T-cell (primary cell): ENCODE measurements around the gene PEX11G. TPM values are rescaled to one million over a fixed set of nuclear protein-coding genes. Genes with fewer than 3 reads are reported as not detected.
A peak's percentile ranks its signal among the peaks of the same experiment; 100 is the strongest.

ENCODE experiments used
- ATAC-seq, 4 experiments: fragments of 200-7000 bp in 3 of 4; fragments of 150-1000 bp in 1 of 4; cut with Tn5 transposase; replicated peaks in 1 of 4; 1 replicate in 3 of 4; 2 replicates in 1 of 4; pipeline ENCODE4 v1.10.0; 2021; ENCODE audit warnings: moderate library complexity in 3 of 4, mild to moderate bottlenecking in 2 of 4, moderate number of reproducible peaks in 1 of 4
- CTCF ChIA-PET, 2 donors: fragments of 300-600 bp; sonication (Branson Sonifier 250); formaldehyde crosslinking; loops; one replicate each; lab custom pipeline; 2022; ENCODE audit warnings: antibody characterized with exemption in 2 of 2; lab: Charles Lee
- POLR2A ChIA-PET, 2 donors: fragments of 300-600 bp; sonication (Branson Sonifier 250); formaldehyde crosslinking; loops; one replicate each; lab custom pipeline; 2022; ENCODE audit warnings: antibody characterized with exemption in 2 of 2; lab: Charles Lee
- DNase-seq, 35 experiments: peaks; one replicate each; pipeline versions ENCODE4 v3.0.0 to v3.0.0-alpha.2; 2013 to 2023
- H3K27ac ChIP-seq: one replicate; pipeline ENCODE4 v1.5.1; 2013; ENCODE audit warnings: low read length
- H3K27me3 ChIP-seq, 2 experiments: replicated peaks in 1 of 2; 1 replicate in 1 of 2; 2 replicates in 1 of 2; pipeline versions ENCODE4 v1.6.1 to v1.7.0; 2013; ENCODE audit warnings: low read length in 1 of 2, mixed read lengths in 1 of 2; ENCODE audit not compliant: control insufficient read depth in 2 of 2, insufficient read depth in 2 of 2; ENCODE audit errors: extremely low read depth in 1 of 2
- H3K36me3 ChIP-seq, 2 donors: 1 replicate in 1 of 2; 2 replicates in 1 of 2; pipeline versions ENCODE4 v1.6.1 to v1.7.0; 2013; ENCODE audit warnings: low read length in 1 of 2; ENCODE audit not compliant: control insufficient read depth in 2 of 2, insufficient read depth in 1 of 2; ENCODE audit errors: extremely low read depth in 1 of 2
- H3K4me1 ChIP-seq, 2 experiments: 1 replicate in 1 of 2; 2 replicates in 1 of 2; pipeline versions ENCODE4 v1.6.1 to v1.7.0; 2013; ENCODE audit warnings: low read length in 2 of 2, mixed read lengths in 1 of 2; ENCODE audit not compliant: insufficient read depth in 2 of 2, control insufficient read depth in 1 of 2; ENCODE audit errors: extremely low read depth in 1 of 2
- H3K4me3 ChIP-seq, 2 donors: 1 replicate in 1 of 2; 2 replicates in 1 of 2; pipeline versions ENCODE4 v1.5.1 to v1.7.0; 2013; ENCODE audit warnings: mild to moderate bottlenecking in 2 of 2, low read length in 1 of 2, moderate library complexity in 1 of 2; ENCODE audit not compliant: control insufficient read depth in 1 of 2; ENCODE audit errors: extremely low read depth in 1 of 2
- H3K9me3 ChIP-seq: 2 replicates; pipeline ENCODE4 v1.7.0; 2013
- H3K27ac Mint-ChIP-seq, 2 donors: one replicate each; pipeline ENCODE4 v1.8.0; 2020 to 2021; ENCODE audit warnings: mild to moderate bottlenecking in 2 of 2, mixed read lengths in 2 of 2
- H3K27me3 Mint-ChIP-seq, 2 donors: one replicate each; pipeline ENCODE4 v1.8.0; 2021 to 2022; ENCODE audit warnings: mixed read lengths in 2 of 2
- H3K36me3 Mint-ChIP-seq: one replicate; pipeline ENCODE4 v1.8.0; 2021; ENCODE audit warnings: mixed read lengths
- H3K4me1 Mint-ChIP-seq, 3 donors: one replicate each; pipeline ENCODE4 v1.8.0; 2020 to 2022; ENCODE audit warnings: mixed read lengths in 3 of 3, mild to moderate bottlenecking in 1 of 3
- H3K4me3 Mint-ChIP-seq, 3 donors: one replicate each; pipeline ENCODE4 v1.8.0; 2020 to 2022; ENCODE audit warnings: mild to moderate bottlenecking in 3 of 3, mixed read lengths in 3 of 3, moderate library complexity in 3 of 3
- H3K9me3 Mint-ChIP-seq, 3 donors: one replicate each; pipeline ENCODE4 v1.8.0; 2020 to 2022; ENCODE audit warnings: mixed read lengths in 3 of 3
- WGBS: methylation state at CpG from one replicate; pipeline ENCODE4 v1.1.5; 2013; ENCODE audit warnings: missing lambda C conversion rate; ENCODE audit not compliant: insufficient coverage; 5-methylcytosine and 5-hydroxymethylcytosine counted together
- total RNA-seq, 35 experiments: library from RNA in 6 of 35; stranded (reverse) in 6 of 35; fragments of 120-200 nt in 1 of 35; gene quantifications; one replicate each; pipeline versions ENCODE4 v1.2.1 to v1.2.4 and lab custom pipeline; 2013 to 2026

Gene PEX11G
- total RNA-seq, 5 donors from 2014 or later (not counting 1 experiment from before 2014, with no cell fraction given) = 0.35 to 1.1 (median 0.67) TPM; not detected in 1

- ChIA-PET POLR2A (interaction anchor here in 1 of 2 donors (0.6 kb wide), 1 partner anchor 30 kb away, joined by 4 read pairs; no protein-coding TSS in a partner anchor), CTCF (no interaction called here)
- Histone ChIP-seq H3K4me1 (peaks cover 7 to 27% of the 10 kb centered on the region in 2 experiments), H3K36me3 (no peaks in the 10 kb centered on the region), H3K4me3 (no peak overlapping the region), H3K9me3 (no peaks in the 10 kb centered on the region), H3K27me3 (peaks cover 0 to 16% of the 10 kb centered on the region in 2 experiments), H3K27ac (no peak overlapping the region)
- WGBS = 100% methylated on average over 1 of the region's 2 CpGs
- Mint-ChIP-seq H3K27ac (no peak overlapping the region), H3K9me3 (no peaks in the 10 kb centered on the region), H3K27me3 (no peaks in the 10 kb centered on the region), H3K4me1 (peaks cover 16 to 23% (median 18%) of the 10 kb centered on the region in 3 donors), H3K36me3 (no peaks in the 10 kb centered on the region), H3K4me3 (no peak overlapping the region)
- no peak for DNase-seq
- ATAC-seq = no peak
Measured at GRCh38 chr19:7486923-7487322, 1.9 kb downstream of the PEX11G start.

GRCh38 chr19:7483720-7484201 lies 5.1 kb downstream of the PEX11G start:
- H3K27ac Mint-ChIP-seq = peak overlapping the region in 1 of 2 donors; percentile 25
- POLR2A ChIA-PET = no interaction called here
- ATAC-seq (no peak), DNase-seq (no peak)
- no peak overlapping the region for H3K27ac ChIP-seq
- H3K27me3 ChIP-seq = peaks cover 0 to 16% of the 10 kb centered on the region in 2 experiments
- no peak overlapping the region for H3K4me3 Mint-ChIP-seq
- H3K4me3 ChIP-seq = no peak overlapping the region
- H3K9me3 Mint-ChIP-seq = no peaks in the 10 kb centered on the region
- WGBS = 93% methylated on average over 17 of the region's 17 CpGs
- no peaks in the 10 kb centered on the region for H3K36me3 ChIP-seq
- H3K9me3 ChIP-seq = no peaks in the 10 kb centered on the region
- CTCF ChIA-PET = no interaction called here
- H3K4me1 Mint-ChIP-seq = peaks cover 8 to 15% (median 9%) of the 10 kb centered on the region in 3 donors
- peaks cover 2 to 19% of the 10 kb centered on the region in 2 experiments for H3K4me1 ChIP-seq
- H3K36me3 Mint-ChIP-seq = no peaks in the 10 kb centered on the region
- H3K27me3 Mint-ChIP-seq = no peaks in the 10 kb centered on the region

DNA sequence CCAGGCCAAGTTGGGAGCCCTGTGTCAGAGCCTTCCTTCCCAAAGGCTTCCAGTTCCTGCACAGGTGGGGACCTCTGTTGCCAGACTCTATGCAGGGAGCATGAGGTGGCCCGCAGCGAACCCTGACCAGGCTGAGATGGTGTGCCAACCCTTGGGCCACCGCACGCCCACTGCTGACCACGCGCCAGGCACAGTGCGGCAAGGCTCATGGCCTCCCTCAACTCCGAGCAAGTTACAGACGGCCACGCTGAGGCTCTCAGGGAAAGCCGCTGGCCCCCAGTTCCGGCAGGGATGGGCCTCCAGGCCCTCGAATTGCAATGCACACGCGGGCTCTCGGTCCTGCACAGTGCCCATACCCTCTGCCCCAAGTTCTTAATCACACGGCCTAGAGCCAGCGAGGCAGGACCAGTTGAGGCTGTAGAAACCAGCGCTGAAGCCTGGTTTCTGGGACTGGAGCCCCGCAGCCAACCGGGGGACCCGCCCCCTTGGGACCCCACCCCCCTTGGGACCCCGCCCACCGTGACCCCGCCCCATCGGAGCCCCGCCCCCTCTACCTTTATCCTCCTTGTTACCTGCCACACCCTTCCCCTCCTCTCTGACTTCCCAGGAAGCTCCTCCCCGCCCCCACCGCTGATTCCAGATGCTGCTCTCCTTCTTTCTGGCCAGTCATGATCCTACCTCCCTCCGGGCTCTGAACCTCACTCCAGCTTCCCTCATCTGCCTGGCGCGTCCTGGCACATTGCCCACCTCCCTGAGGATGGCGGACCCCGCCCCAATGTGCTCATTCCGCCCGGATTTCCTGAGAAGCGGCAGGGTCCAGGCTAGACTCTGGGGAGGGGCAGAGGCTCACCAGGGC lies 6.0 kb downstream of the PEX11G start:
- Mint-ChIP-seq H3K27me3 (no peaks in the 10 kb centered on the region), H3K36me3 (no peaks in the 10 kb centered on the region), H3K27ac (no peak overlapping the region), H3K4me3 (no peak overlapping the region), H3K9me3 (no peaks in the 10 kb centered on the region), H3K4me1 (peaks cover 8 to 15% (median 9%) of the 10 kb centered on the region in 3 donors)
- H3K4me3 ChIP-seq = no peak overlapping the region
- ChIA-PET CTCF (no interaction called here), POLR2A (no interaction called here)
- H3K4me1 ChIP-seq = peaks cover 2 to 12% of the 10 kb centered on the region in 2 experiments
- H3K27me3 ChIP-seq = peaks cover 0 to 16% of the 10 kb centered on the region in 2 experiments
- H3K36me3 ChIP-seq = no peaks in the 10 kb centered on the region
- ATAC-seq (peak in 2 of 4 experiments; percentile 22 to 28), DNase-seq (no peak)
- WGBS = 53% methylated on average over 30 of the region's 37 CpGs
- H3K27ac ChIP-seq = no peak overlapping the region
- H3K9me3 ChIP-seq = no peaks in the 10 kb centered on the region

GRCh38 chr19:7480970-7481255 lies 7.9 kb downstream of the PEX11G start:
- no peak overlapping the region for H3K4me3 ChIP-seq
- H3K27ac ChIP-seq = no peak overlapping the region
- ATAC-seq (no peak), DNase-seq (no peak)
- H3K9me3 ChIP-seq = no peaks in the 10 kb centered on the region
- Mint-ChIP-seq H3K9me3 (no peaks in the 10 kb centered on the region), H3K27me3 (no peaks in the 10 kb centered on the region), H3K4me3 (no peak overlapping the region), H3K4me1 (peaks cover 8 to 12% (median 9%) of the 10 kb centered on the region in 3 donors), H3K27ac (no peak overlapping the region), H3K36me3 (no peaks in the 10 kb centered on the region)
- ChIA-PET POLR2A (interaction anchor here in 1 of 2 donors (0.6 kb wide), 1 partner anchor 1202 kb away, joined by 3 read pairs; no protein-coding TSS in a partner anchor), CTCF (interaction anchor here in 1 of 2 donors (0.5 kb wide), 1 partner anchor 10 kb away, joined by 5 read pairs; no protein-coding TSS in a partner anchor)
- H3K36me3 ChIP-seq = no peaks in the 10 kb centered on the region
- 67% methylated on average over 4 of the region's 7 CpGs for WGBS
- peaks cover 2 to 12% of the 10 kb centered on the region in 2 experiments for H3K4me1 ChIP-seq
- H3K27me3 ChIP-seq = peaks cover 0 to 16% of the 10 kb centered on the region in 2 experiments

DNA sequence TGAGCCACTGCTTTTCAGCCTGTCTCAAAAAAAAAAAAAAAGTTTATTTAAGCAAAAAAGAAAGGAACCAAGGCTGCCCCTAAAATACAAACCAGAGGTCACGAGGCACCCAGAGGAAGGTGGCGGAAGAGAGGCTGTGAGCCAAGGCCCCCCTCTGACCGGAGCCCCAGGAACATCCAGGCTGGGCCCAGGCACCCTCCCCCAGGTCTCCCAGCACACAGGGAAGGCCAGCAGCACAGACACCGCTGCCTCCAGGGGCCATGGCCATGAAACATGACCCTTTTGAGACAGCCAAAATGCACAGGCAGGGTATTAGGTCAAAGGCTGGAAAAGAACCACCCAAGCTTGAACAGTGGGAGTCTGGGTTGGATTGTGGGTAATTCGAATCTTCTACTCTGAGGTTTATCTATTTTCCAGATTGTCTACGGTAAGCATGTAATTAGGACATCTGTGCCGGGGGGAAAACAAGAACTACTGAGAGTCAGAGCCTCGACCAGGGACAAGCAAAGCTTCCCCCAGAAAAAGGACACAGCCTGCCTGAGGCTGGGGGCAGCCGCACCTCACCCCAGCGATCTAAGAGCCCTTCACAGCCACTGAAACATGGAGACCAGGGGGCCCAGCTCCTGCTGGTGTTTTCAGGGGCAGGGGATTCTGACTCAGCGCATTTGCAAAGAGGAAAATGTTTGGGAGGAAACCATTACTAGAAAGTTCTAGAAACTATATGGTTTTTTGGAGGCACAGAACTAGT lies 8.4 kb downstream of the PEX11G start:
- no peak for ATAC-seq
- no peaks in the 10 kb centered on the region for H3K9me3 Mint-ChIP-seq
- H3K27ac ChIP-seq = no peak overlapping the region
- peaks cover 0 to 16% of the 10 kb centered on the region in 2 experiments for H3K27me3 ChIP-seq
- H3K4me1 Mint-ChIP-seq = peaks cover 8 to 12% (median 9%) of the 10 kb centered on the region in 3 donors
- H3K4me1 ChIP-seq = peaks cover 2 to 12% of the 10 kb centered on the region in 2 experiments
- H3K36me3 ChIP-seq = no peaks in the 10 kb centered on the region
- POLR2A ChIA-PET = interaction anchor here in 1 of 2 donors (0.6 kb wide), 1 partner anchor 1201 kb away, joined by 3 read pairs; no protein-coding TSS in a partner anchor
- CTCF ChIA-PET = interaction anchor here in 1 of 2 donors (0.6 kb wide), 1 partner anchor 85 kb away, joined by 4 read pairs; no protein-coding TSS in a partner anchor
- peak overlapping the region; percentile 31 to 39 for H3K27ac Mint-ChIP-seq
- H3K4me3 ChIP-seq = no peak overlapping the region
- 71% methylated on average over 4 of the region's 11 CpGs for WGBS
- H3K27me3 Mint-ChIP-seq = no peaks in the 10 kb centered on the region
- no peak overlapping the region for H3K4me3 Mint-ChIP-seq
- H3K9me3 ChIP-seq = no peaks in the 10 kb centered on the region
- H3K36me3 Mint-ChIP-seq = no peaks in the 10 kb centered on the region
- DNase-seq = no peak

DNA sequence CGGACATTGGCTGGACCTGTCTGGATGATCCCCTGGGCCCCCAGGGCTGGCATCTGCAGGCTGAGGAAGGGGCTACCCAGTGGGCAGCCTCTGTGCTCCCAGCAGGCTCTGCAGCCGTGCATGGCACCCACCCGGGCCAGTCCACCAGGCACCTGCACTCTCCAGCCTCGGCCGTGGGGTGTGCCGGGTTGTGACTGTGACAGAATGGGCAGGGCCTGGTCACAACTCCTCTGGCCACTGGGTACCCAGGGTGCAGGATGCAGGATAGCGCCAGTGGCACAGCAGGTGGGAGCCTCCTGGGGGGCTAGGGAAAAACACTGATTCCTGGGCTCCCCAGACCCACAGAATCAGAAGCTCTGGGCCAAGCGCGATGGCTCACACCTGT lies 10.0 kb downstream of the PEX11G start:
- Mint-ChIP-seq H3K27ac (no peak overlapping the region), H3K27me3 (no peaks in the 10 kb centered on the region), H3K36me3 (no peaks in the 10 kb centered on the region), H3K9me3 (no peaks in the 10 kb centered on the region), H3K4me3 (no peak overlapping the region), H3K4me1 (peaks cover 8 to 11% (median 9%) of the 10 kb centered on the region in 3 donors)
- Histone ChIP-seq H3K27ac (no peak overlapping the region), H3K4me1 (peaks cover 2 to 11% of the 10 kb centered on the region in 2 experiments), H3K36me3 (no peaks in the 10 kb centered on the region), H3K27me3 (peaks cover 0 to 13% of the 10 kb centered on the region in 2 experiments), H3K9me3 (no peaks in the 10 kb centered on the region), H3K4me3 (no peak overlapping the region)
- 93% methylated on average over 7 of the region's 9 CpGs for WGBS
- DNase-seq (no peak), ATAC-seq (peak in 2 of 4 experiments; percentile 1 to 14)
- CTCF ChIA-PET = no interaction called here
- POLR2A ChIA-PET = no interaction called here
